A549 (cell line): ENCODE data around the gene NSD1. TPM values are rescaled to one million over a fixed set of nuclear protein-coding genes. Genes with fewer than 3 reads are reported as not detected.

Experiments used
- BHLHE40 ChIP-seq: IDR thresholded peaks from 2 replicates; pipeline ENCODE4 v1.6.1; 2012; ENCODE audit warnings: low read depth, low read length, inconsistent platforms
- TP53 ChIP-seq: fragments of 250-450 bp; sonication (Bioruptor Pico); IDR thresholded peaks from 2 replicates; pipeline ENCODE4 v1.5.0; 2021; ENCODE audit warnings: mild to moderate bottlenecking, moderate library complexity
- polyA plus RNA-seq, 4 experiments: library from polyadenylated mRNA; depleted of rRNA in 3 of 4; stranded (reverse); fragments of >200 nt; fragmentation: RNase III in 1 of 4; extraction: RNeasy Plus Mini Kit Qiagen cat#74134 plus additional on column Dnase treatment in 1 of 4; gene quantifications; 2 replicates in 3 of 4; 3 replicates in 1 of 4; pipeline ENCODE4 v1.2.3, GENCODE V29; 2011 to 2017
- TF ChIP-seq, protein P1 (sequence below): IDR thresholded peaks from 2 replicates; pipeline ENCODE4 v1.6.1; 2012

The NSD1 gene
- polyA plus RNA-seq, 2 of the 4 experiments (the other 2 are of a cell fraction), result 16.3 to 38.2 TPM

DNA sequence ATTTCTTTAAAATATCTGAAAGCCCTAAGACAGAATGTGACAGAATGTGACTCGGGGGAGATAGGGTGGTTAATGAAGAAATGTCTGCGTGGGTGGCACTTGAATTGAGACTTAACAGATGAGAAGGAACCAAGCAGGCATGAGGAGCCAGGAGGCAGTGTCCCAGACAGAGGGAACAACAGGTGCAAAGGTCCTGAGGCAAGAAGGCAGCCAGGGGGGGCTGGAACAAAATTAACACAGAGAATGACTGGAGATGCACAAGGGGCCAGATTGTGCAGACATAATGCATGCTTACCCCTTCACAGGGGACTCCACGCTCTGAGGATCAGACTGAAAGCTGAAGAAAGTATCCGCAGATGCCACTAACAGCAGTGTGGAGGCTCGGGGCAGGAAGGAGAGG, 216.2 kb downstream of the NSD1 start (continued):
- TF ChIP-seq, protein P1, sequence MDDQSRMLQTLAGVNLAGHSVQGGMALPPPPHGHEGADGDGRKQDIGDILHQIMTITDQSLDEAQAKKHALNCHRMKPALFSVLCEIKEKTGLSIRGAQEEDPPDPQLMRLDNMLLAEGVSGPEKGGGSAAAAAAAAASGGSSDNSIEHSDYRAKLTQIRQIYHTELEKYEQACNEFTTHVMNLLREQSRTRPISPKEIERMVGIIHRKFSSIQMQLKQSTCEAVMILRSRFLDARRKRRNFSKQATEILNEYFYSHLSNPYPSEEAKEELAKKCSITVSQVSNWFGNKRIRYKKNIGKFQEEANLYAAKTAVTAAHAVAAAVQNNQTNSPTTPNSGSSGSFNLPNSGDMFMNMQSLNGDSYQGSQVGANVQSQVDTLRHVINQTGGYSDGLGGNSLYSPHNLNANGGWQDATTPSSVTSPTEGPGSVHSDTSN, result no peak
- TF ChIP-seq BHLHE40 (no peak), TP53 (CRISPR knock-in tag) (no peak)
- TF ChIP-seq, all 56 proteins: peak for 0

Other genes starting within 250 kb of the NSD1 start
- 0.04 TPM in 1 of 2 replicates, not detected in the other for gene HK3, start 234.4 kb upstream of the NSD1 start, polyA plus RNA-seq (2011; rRNA removed)
- 0.12 to 0.17 TPM in 2 of 3 replicates, not detected in the other for gene HK3, start 234.4 kb upstream of the NSD1 start, polyA plus RNA-seq (2017; fragmentation: RNase III; extraction: RNeasy Plus Mini Kit Qiagen cat#74134 plus additional on column Dnase treatment)
- gene UIMC1, start 127.0 kb upstream of the NSD1 start, polyA plus RNA-seq (2011; rRNA removed), result 50.6 and 52.5 TPM in 2 replicates
- gene UIMC1, start 127.0 kb upstream of the NSD1 start, polyA plus RNA-seq (2017; fragmentation: RNase III; extraction: RNeasy Plus Mini Kit Qiagen cat#74134 plus additional on column Dnase treatment), result 43.8 to 47.8 TPM (median 47.7 TPM) in 3 replicates
- 14.1 and 14.9 TPM in 2 replicates for gene ZNF346, start 111.1 kb upstream of the NSD1 start, polyA plus RNA-seq (2011; rRNA removed)
- 12.1 to 13.5 TPM (median 12.5 TPM) in 3 replicates for gene ZNF346, start 111.1 kb upstream of the NSD1 start, polyA plus RNA-seq (2017; fragmentation: RNase III; extraction: RNeasy Plus Mini Kit Qiagen cat#74134 plus additional on column Dnase treatment)
- gene FGFR4, start 46.9 kb upstream of the NSD1 start, polyA plus RNA-seq (2011; rRNA removed), result 31.8 and 34.7 TPM in 2 replicates
- 28.5 to 45.2 TPM (median 39.3 TPM) in 3 replicates for gene FGFR4, start 46.9 kb upstream of the NSD1 start, polyA plus RNA-seq (2017; fragmentation: RNase III; extraction: RNeasy Plus Mini Kit Qiagen cat#74134 plus additional on column Dnase treatment)
- 31.2 and 31.3 TPM in 2 replicates for gene RAB24, start 169.9 kb downstream of the NSD1 start, polyA plus RNA-seq (2011; rRNA removed)
- gene RAB24, start 169.9 kb downstream of the NSD1 start, polyA plus RNA-seq (2017; fragmentation: RNase III; extraction: RNeasy Plus Mini Kit Qiagen cat#74134 plus additional on column Dnase treatment), result 30.0 to 34.5 TPM (median 33.7 TPM) in 3 replicates
- gene PRELID1, start 170.0 kb downstream of the NSD1 start, polyA plus RNA-seq (2011; rRNA removed), result 218 and 227 TPM in 2 replicates
- gene PRELID1, start 170.0 kb downstream of the NSD1 start, polyA plus RNA-seq (2017; fragmentation: RNase III; extraction: RNeasy Plus Mini Kit Qiagen cat#74134 plus additional on column Dnase treatment), result 234 to 268 TPM (median 250 TPM) in 3 replicates
- gene MXD3, start 178.1 kb downstream of the NSD1 start, polyA plus RNA-seq (2011; rRNA removed), result 4.1 and 5.3 TPM in 2 replicates
- 12.4 to 16.9 TPM (median 15.2 TPM) in 3 replicates for gene MXD3, start 178.1 kb downstream of the NSD1 start, polyA plus RNA-seq (2017; fragmentation: RNase III; extraction: RNeasy Plus Mini Kit Qiagen cat#74134 plus additional on column Dnase treatment)
- gene LMAN2, start 217.9 kb downstream of the NSD1 start, polyA plus RNA-seq (2011; rRNA removed), result 123 and 172 TPM in 2 replicates
- gene LMAN2, start 217.9 kb downstream of the NSD1 start, polyA plus RNA-seq (2017; fragmentation: RNase III; extraction: RNeasy Plus Mini Kit Qiagen cat#74134 plus additional on column Dnase treatment), result 207 to 222 TPM (median 210 TPM) in 3 replicates
- gene RGS14, start 224.2 kb downstream of the NSD1 start, polyA plus RNA-seq (2011; rRNA removed), result 3.9 and 5.8 TPM in 2 replicates
- gene RGS14, start 224.2 kb downstream of the NSD1 start, polyA plus RNA-seq (2017; fragmentation: RNase III; extraction: RNeasy Plus Mini Kit Qiagen cat#74134 plus additional on column Dnase treatment), result 5.2 to 8.4 TPM (median 6.4 TPM) in 3 replicates